ENCODE measurements around the gene NISCH. TPM values are rescaled to one million over a fixed set of nuclear protein-coding genes. Genes with fewer than 3 reads are reported as not detected.

NISCH gene
- total and polyA plus RNA-seq, 7 donors, result 14.3 to 33.4 (median 23.6) TPM

- Histone ChIP-seq H3K4me3 (peak overlapping the region; percentile 27), H3K9me3 (no peaks in the 10 kb centered on the region), H3K27ac (no peak overlapping the region), H3K4me1 (peaks cover 10% of the 10 kb centered on the region), H3K27me3 (ENCODE audit: insufficient read depth in 3 of 3, low read length in 2 of 3) (no peaks in the 10 kb centered on the region), H3K36me3 (ENCODE audit: insufficient read depth in 1 of 2, low read depth in 1 of 2) (no peaks in the 10 kb centered on the region)
- no peak for DNase-seq
- intact Hi-C loops (cut with DNase I), result no loop called here
- 92 to 93% (median 92%) methylated on average over 15 to 16 of the region's 16 CpGs for WGBS, 3 donors
- no peak for TF ChIP-seq CTCF (IDR thresholded peaks at IDR 0.05)
- ATAC-seq, result no peak
Observed at GRCh38 chr3:52442409-52443267, 12.8 kb upstream of the NISCH start.

GRCh38 chr3:52443268-52443610, 12.2 kb upstream of the NISCH start:
- no peak for TF ChIP-seq CTCF (IDR thresholded peaks at IDR 0.05)
- no peaks in the 10 kb centered on the region for H3K27me3 ChIP-seq (ENCODE audit: insufficient read depth in 3 of 3, low read length in 2 of 3)
- no peak for ATAC-seq
- no peaks in the 10 kb centered on the region for H3K36me3 ChIP-seq (ENCODE audit: insufficient read depth in 1 of 2, low read depth in 1 of 2)
- peak overlapping the region; percentile 45 for H3K4me3 ChIP-seq
- 88 to 92% (median 90%) methylated on average over 7 to 8 of the region's 8 CpGs for WGBS, 3 donors
- H3K9me3 ChIP-seq, result no peaks in the 10 kb centered on the region
- peaks cover 10% of the 10 kb centered on the region for H3K4me1 ChIP-seq
- H3K27ac ChIP-seq, result no peak overlapping the region
- intact Hi-C loops (cut with DNase I), result no loop called here
- no peak for DNase-seq

GRCh38 chr3:52443791-52444687, 11.4 kb upstream of the NISCH start:
- Histone ChIP-seq H3K9me3 (no peaks in the 10 kb centered on the region), H3K36me3 (ENCODE audit: insufficient read depth in 1 of 2, low read depth in 1 of 2) (no peaks in the 10 kb centered on the region), H3K27ac (peak overlapping the region; percentile 36), H3K27me3 (ENCODE audit: insufficient read depth in 3 of 3, low read length in 2 of 3) (no peaks in the 10 kb centered on the region), H3K4me1 (peaks cover 10% of the 10 kb centered on the region), H3K4me3 (peak overlapping the region; percentile 45)
- intact Hi-C loops (cut with DNase I), result no loop called here
- TF ChIP-seq CTCF (IDR thresholded peaks at IDR 0.05), result no peak
- ATAC-seq (no peak), DNase-seq (no peak)
- WGBS, 3 donors, result 84 to 88% (median 87%) methylated on average over 25 of the region's 25 CpGs

- peaks cover 13% of the 10 kb centered on the region for H3K4me1 ChIP-seq
- TF ChIP-seq CTCF (IDR thresholded peaks at IDR 0.05), result peak; percentile 69
- WGBS, 3 donors, result 17 to 22% (median 19%) methylated on average over 18 to 19 of the region's 19 CpGs
- intact Hi-C loops (cut with DNase I), result no loop called here
- peak within 1 kb of the TSS; percentile 6 for H3K27ac ChIP-seq
- DNase-seq, result peak; percentile 74 to 87
- no peaks in the 10 kb centered on the region for H3K9me3 ChIP-seq
- no peaks in the 10 kb centered on the region for H3K36me3 ChIP-seq (ENCODE audit: insufficient read depth in 1 of 2, low read depth in 1 of 2)
- no peaks in the 10 kb centered on the region for H3K27me3 ChIP-seq (ENCODE audit: insufficient read depth in 3 of 3, low read length in 2 of 3)
- peak; percentile 61 to 71 (median 66) for ATAC-seq
- peak within 1 kb of the TSS; percentile 57 for H3K4me3 ChIP-seq
Observed at GRCh38 chr3:52444860-52445793, 10.3 kb upstream of the NISCH start, which contains the start of gene SEMA3G. SEMA3G (minus strand) TSS chr3:52445103; CDS start chr3:52445027, 76 bp downstream.
